Upper lobe of right lung (tissue), 1 donor: ENCODE measurements around the gene NDUFB8. TPM values are rescaled to one million over a fixed set of nuclear protein-coding genes. Genes with fewer than 3 reads are reported as not detected.
A peak's percentile ranks its signal among the peaks of the same experiment; 100 is the strongest.
"Not testable (repeated sequence)": the region's sequence is repeated elsewhere in the genome, so short reads cannot be mapped to it uniquely, and the experiment has no call there.

Experiments
- ATAC-seq: fragments of 200-7000 bp; cut with Tn5 transposase; one replicate; pipeline ENCODE4 v1.9.1; 2020; ENCODE audit warnings: mild to moderate bottlenecking, moderate library complexity
- DNase-seq: peaks from one replicate; pipeline ENCODE4 v3.0.0-alpha.2; 2020
- H3K27ac ChIP-seq: fragments of 200-600 bp; one replicate; pipeline ENCODE4 v1.8.0; 2022
- H3K27me3 ChIP-seq: fragments of 200-600 bp; one replicate; pipeline ENCODE4 v1.8.0; 2022; ENCODE audit warnings: mild to moderate bottlenecking
- H3K36me3 ChIP-seq: fragments of 200-600 bp; one replicate; pipeline ENCODE4 v1.8.0; 2022
- H3K4me1 ChIP-seq: fragments of 200-600 bp; one replicate; pipeline ENCODE4 v1.8.0; 2022
- H3K4me3 ChIP-seq: fragments of 200-600 bp; one replicate; pipeline ENCODE4 v1.8.0; 2022; ENCODE audit warnings: mild to moderate bottlenecking
- H3K9me3 ChIP-seq: fragments of 200-600 bp; one replicate; pipeline ENCODE4 v1.8.0; 2022
- intact Hi-C: fragments of 100-400 bp; cut with DNase I; formaldehyde crosslinking; loops from one replicate; pipeline ENCODE4 v1.11.0; 2022
- long read RNA-seq: library from polyadenylated mRNA; unstranded; transcript quantifications from one replicate; pipeline ENCODE4 v2.0.0, GENCODE V29; 2021
- total RNA-seq: library from RNA; stranded (reverse); fragmentation: NEBNext Ultra II Directional; extraction: Animal tissue kit (Norgen Biotek cat#: 25700); gene quantifications from one replicate; pipeline ENCODE4 v1.2.1, GENCODE V29; 2021
- TF ChIP-seq, protein P1 (sequence below): fragments of 200-600 bp; IDR thresholded peaks from one replicate; pipeline ENCODE4 v1.8.0; 2022; ENCODE audit warnings: antibody characterized with exemption
- donor health status: DM: no; HTN: yes; CAD: no; lungs with severe emphysema.

Gene NDUFB8
- total RNA-seq = 110 TPM
- long read RNA-seq, transcript NDUFB8-201 (5 exons, 671 nt) = major isoform, 54 of 60 reads
- long read RNA-seq, partial matches to known transcripts = 0 of 60 reads
- long read RNA-seq, other reads (novel, unspliced or antisense) = 2 of 60 reads

GRCh38 chr10:100529475-100530298, at the start of gene NDUFB8:
Gene NDUFB8 (minus strand): TSS chr10:100529871. CDS start chr10:100529851, 20 bp downstream.
- ATAC-seq (peak; percentile 95), DNase-seq (peak; percentile 94)
- Histone ChIP-seq H3K27ac (peak within 1 kb of the TSS; percentile 79), H3K27me3 (no peaks in the 10 kb centered on the region), H3K4me1 (peaks cover 15% of the 10 kb centered on the region), H3K36me3 (peaks cover 23% of the 10 kb centered on the region), H3K9me3 (no peaks in the 10 kb centered on the region), H3K4me3 (peak within 1 kb of the TSS; percentile 97)
- TF ChIP-seq, protein P1, sequence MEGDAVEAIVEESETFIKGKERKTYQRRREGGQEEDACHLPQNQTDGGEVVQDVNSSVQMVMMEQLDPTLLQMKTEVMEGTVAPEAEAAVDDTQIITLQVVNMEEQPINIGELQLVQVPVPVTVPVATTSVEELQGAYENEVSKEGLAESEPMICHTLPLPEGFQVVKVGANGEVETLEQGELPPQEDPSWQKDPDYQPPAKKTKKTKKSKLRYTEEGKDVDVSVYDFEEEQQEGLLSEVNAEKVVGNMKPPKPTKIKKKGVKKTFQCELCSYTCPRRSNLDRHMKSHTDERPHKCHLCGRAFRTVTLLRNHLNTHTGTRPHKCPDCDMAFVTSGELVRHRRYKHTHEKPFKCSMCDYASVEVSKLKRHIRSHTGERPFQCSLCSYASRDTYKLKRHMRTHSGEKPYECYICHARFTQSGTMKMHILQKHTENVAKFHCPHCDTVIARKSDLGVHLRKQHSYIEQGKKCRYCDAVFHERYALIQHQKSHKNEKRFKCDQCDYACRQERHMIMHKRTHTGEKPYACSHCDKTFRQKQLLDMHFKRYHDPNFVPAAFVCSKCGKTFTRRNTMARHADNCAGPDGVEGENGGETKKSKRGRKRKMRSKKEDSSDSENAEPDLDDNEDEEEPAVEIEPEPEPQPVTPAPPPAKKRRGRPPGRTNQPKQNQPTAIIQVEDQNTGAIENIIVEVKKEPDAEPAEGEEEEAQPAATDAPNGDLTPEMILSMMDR = no peak
- intact Hi-C loops = no loop called here

DNA sequence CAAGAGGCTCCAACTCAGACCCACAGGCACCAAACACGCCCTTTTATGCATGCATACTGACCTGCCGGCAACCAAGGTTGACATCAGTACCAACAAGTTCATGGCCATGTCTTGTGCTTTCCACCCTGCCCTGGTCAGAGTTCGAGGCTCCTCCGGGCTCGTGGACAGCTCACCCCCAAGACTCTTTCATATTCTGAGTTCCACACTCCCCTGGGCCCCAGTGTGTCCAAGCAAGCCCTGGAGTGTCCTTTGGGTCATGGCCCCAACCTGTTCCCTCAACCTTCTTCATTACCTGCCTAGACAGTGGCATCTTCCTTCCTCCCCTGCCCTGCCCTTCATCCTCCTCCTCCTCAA, 46.6 kb upstream of the NDUFB8 start:
- Histone ChIP-seq H3K27ac (no peak overlapping the region), H3K9me3 (no peaks in the 10 kb centered on the region), H3K36me3 (no peaks in the 10 kb centered on the region), H3K4me3 (no peak overlapping the region), H3K27me3 (peaks cover 18% of the 10 kb centered on the region), H3K4me1 (no peaks in the 10 kb centered on the region)
- intact Hi-C loops = no loop called here
- TF ChIP-seq, protein P1 = no peak
- no peak for DNase-seq
- no peak for ATAC-seq

- Histone ChIP-seq H3K9me3 (no peaks in the 10 kb centered on the region), H3K27me3 (peaks cover 18% of the 10 kb centered on the region), H3K4me3 (no peak overlapping the region), H3K27ac (no peak overlapping the region), H3K36me3 (no peaks in the 10 kb centered on the region), H3K4me1 (no peaks in the 10 kb centered on the region)
- intact Hi-C loops = no loop called here
- ATAC-seq = no peak
- TF ChIP-seq, protein P1 = no peak
- DNase-seq = no peak
Observed at GRCh38 chr10:100575585-100576281, 46.1 kb upstream of the NDUFB8 start.

DNA sequence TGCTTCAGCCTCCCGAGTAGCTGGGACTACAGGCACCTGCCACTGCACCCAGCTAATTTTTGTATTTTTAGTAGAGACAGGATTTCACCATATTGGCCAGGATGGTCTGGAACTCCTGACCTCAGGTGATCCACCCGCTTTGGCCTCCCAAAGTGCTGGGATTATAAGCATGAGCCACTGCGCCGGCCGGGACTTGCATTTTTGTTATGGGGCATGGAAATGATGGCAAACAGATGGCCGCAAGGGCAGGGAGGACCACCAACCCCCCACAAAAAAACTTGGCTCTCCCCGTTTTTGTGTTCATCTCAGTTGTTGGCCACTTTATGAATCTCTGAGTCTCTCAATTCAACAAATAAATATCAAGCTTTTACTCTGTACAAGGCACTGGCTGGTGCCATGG, 45.5 kb upstream of the NDUFB8 start:
- ATAC-seq, intact Hi-C loops, H3K9me3 ChIP-seq, H3K36me3 ChIP-seq, DNase-seq, H3K4me3 ChIP-seq, H3K4me1 ChIP-seq, H3K27ac ChIP-seq: not testable (repeated sequence)
- peaks cover 19% of the 10 kb centered on the region for H3K27me3 ChIP-seq

DNA sequence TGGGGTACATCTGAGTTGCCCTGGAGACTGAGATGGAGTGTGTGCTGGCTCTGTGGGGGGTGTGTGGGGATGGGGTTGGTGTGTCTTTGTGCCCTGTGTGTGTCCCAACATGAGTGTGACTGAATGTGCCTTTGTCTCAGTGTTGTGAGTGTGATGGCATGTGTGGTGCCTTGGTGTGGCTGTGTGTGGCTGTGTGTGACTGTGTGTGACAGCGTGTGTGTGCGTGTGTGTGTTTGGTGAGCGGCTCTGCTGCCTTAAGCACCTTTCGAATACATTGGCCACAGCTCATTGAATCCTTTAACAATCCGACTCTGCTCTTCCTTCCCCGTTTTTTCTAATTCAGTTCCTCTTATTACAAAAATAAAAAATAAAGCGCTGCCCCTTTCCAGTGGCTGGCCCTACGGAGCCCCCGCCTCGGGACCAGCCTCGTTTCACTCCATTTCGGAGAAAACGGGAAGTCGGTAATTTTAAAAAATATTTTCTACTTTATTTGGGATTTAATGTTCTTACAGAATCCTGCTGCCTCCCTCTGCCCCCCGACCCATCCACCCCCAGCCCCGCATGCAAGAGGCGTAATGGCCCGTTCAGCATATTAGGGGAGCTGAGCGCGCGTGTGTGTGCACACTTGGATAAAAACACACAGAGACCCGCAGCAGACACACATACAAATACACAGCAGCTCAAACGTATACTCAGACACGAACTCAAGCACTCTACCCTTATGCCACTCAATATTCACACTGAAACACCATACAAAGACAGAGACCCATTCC, 41.6 kb upstream of the NDUFB8 start:
- H3K4me1 ChIP-seq = no peaks in the 10 kb centered on the region
- H3K27me3 ChIP-seq = peaks cover 44% of the 10 kb centered on the region
- H3K9me3 ChIP-seq = no peaks in the 10 kb centered on the region
- H3K36me3 ChIP-seq = no peaks in the 10 kb centered on the region
- TF ChIP-seq, protein P1 = no peak
- intact Hi-C loops = no loop called here
- H3K27ac ChIP-seq = no peak overlapping the region
- DNase-seq (no peak), ATAC-seq (no peak)
- no peak overlapping the region for H3K4me3 ChIP-seq
